H9 (cell line): ENCODE measurements around the gene EGFR. TPM values are rescaled to one million over a fixed set of nuclear protein-coding genes. Genes with fewer than 3 reads are reported as not detected.

ENCODE experiments used
- DNase-seq: peaks from one replicate; pipeline ENCODE4 v3.0.0-alpha.2; 2017
- H2AFZ ChIP-seq: one replicate; pipeline ENCODE4 v1.6.1; 2013; ENCODE audit warnings: mild to moderate bottlenecking, low read length, control low read depth, moderate library complexity
- H2AK5ac ChIP-seq: 2 replicates; pipeline ENCODE4 v1.6.1; 2013; ENCODE audit warnings: low read length, control low read depth, mixed read lengths; ENCODE audit not compliant: insufficient read length
- H2BK120ac ChIP-seq: one replicate; pipeline ENCODE4 v1.6.1; 2013; ENCODE audit warnings: low read depth, mild to moderate bottlenecking, low read length, control low read depth, inconsistent platforms; ENCODE audit not compliant: poor library complexity, severe bottlenecking
- H2BK12ac ChIP-seq: 2 replicates; pipeline ENCODE4 v1.6.1; 2013; ENCODE audit warnings: low read length, control low read depth, mixed read lengths, low read depth; ENCODE audit not compliant: insufficient read length
- H2BK15ac ChIP-seq: 2 replicates; pipeline ENCODE4 v1.6.1; 2013; ENCODE audit warnings: low read depth, low read length, control low read depth
- H2BK20ac ChIP-seq: one replicate; pipeline ENCODE4 v1.6.1; 2013; ENCODE audit warnings: low read depth, mild to moderate bottlenecking, low read length, control low read depth, inconsistent platforms; ENCODE audit not compliant: poor library complexity, severe bottlenecking
- H2BK5ac ChIP-seq: 2 replicates; pipeline ENCODE4 v1.6.1; 2013; ENCODE audit warnings: low read length, control low read depth, mixed read lengths; ENCODE audit not compliant: insufficient read length
- H3K14ac ChIP-seq: 2 replicates; pipeline ENCODE4 v1.6.1; 2013; ENCODE audit warnings: low read length, control low read depth; ENCODE audit not compliant: insufficient read depth
- H3K18ac ChIP-seq: 2 replicates; pipeline ENCODE4 v1.6.1; 2013; ENCODE audit warnings: low read depth, mild to moderate bottlenecking, mixed read lengths, low read length, control low read depth; ENCODE audit not compliant: insufficient read length
- H3K23ac ChIP-seq: 2 replicates; pipeline ENCODE4 v1.6.1; 2013; ENCODE audit warnings: low read length, control low read depth, mixed read lengths, low read depth; ENCODE audit not compliant: insufficient read length
- H3K23me2 ChIP-seq: 2 replicates; pipeline ENCODE4 v1.6.1; 2013; ENCODE audit warnings: low read depth, mild to moderate bottlenecking, mixed read lengths, low read length, control low read depth; ENCODE audit not compliant: insufficient read length, poor library complexity, severe bottlenecking
- H3K27ac ChIP-seq: 2 replicates; pipeline ENCODE4 v1.5.1; 2013; ENCODE audit warnings: low read length, control low read depth, mixed read lengths, low read depth; ENCODE audit not compliant: insufficient read length
- H3K27me3 ChIP-seq: 2 replicates; pipeline ENCODE4 v1.6.1; 2013; ENCODE audit warnings: low read length, control low read depth, inconsistent platforms; ENCODE audit not compliant: insufficient read depth
- H3K4ac ChIP-seq: 2 replicates; pipeline ENCODE4 v1.6.1; 2013; ENCODE audit warnings: low read depth, mild to moderate bottlenecking, control low read depth, inconsistent platforms, low read length, moderate library complexity
- H3K4me1 ChIP-seq: 2 replicates; pipeline ENCODE4 v1.6.1; 2013; ENCODE audit warnings: low read length, control low read depth, inconsistent platforms; ENCODE audit not compliant: insufficient read depth
- H3K4me2 ChIP-seq: 2 replicates; pipeline ENCODE4 v1.6.1; 2013; ENCODE audit warnings: low read length, control low read depth, mixed read lengths; ENCODE audit not compliant: insufficient read length, insufficient read depth
- H3K56ac ChIP-seq: 2 replicates; pipeline ENCODE4 v1.6.1; 2013; ENCODE audit warnings: low read depth, mild to moderate bottlenecking, mixed read lengths, low read length, control low read depth; ENCODE audit not compliant: insufficient read length
- H3K79me1 ChIP-seq: 2 replicates; pipeline ENCODE4 v1.6.1; 2013; ENCODE audit warnings: low read depth, mild to moderate bottlenecking, moderate library complexity, low read length, control low read depth, inconsistent platforms; ENCODE audit not compliant: insufficient read depth, poor library complexity, severe bottlenecking
- H3K79me2 ChIP-seq: 2 replicates; pipeline ENCODE4 v1.6.1; 2013; ENCODE audit warnings: low read length, control low read depth, inconsistent platforms; ENCODE audit not compliant: insufficient read depth
- H3K9ac ChIP-seq: 2 replicates; pipeline ENCODE4 v1.6.1; 2013; ENCODE audit warnings: low read length, control low read depth, mixed read lengths; ENCODE audit not compliant: insufficient read length; ENCODE audit errors: extremely low read depth
- H3K9me3 ChIP-seq: one replicate; pipeline ENCODE4 v1.6.1; 2013; ENCODE audit warnings: low read depth, low read length, inconsistent platforms; ENCODE audit not compliant: control insufficient read depth
- H3T11ph ChIP-seq: one replicate; pipeline ENCODE4 v1.6.1; 2013; ENCODE audit warnings: mild to moderate bottlenecking, low read length, control low read depth, inconsistent platforms
- H4K20me1 ChIP-seq: one replicate; pipeline ENCODE4 v1.6.1; 2013; ENCODE audit not compliant: control insufficient read depth, insufficient read length, insufficient read depth
- H4K5ac ChIP-seq: 2 replicates; pipeline ENCODE4 v1.6.1; 2013; ENCODE audit warnings: low read depth, mild to moderate bottlenecking, mixed read lengths, low read length, control low read depth; ENCODE audit not compliant: insufficient read length
- H4K8ac ChIP-seq: replicated peaks from 2 replicates; pipeline ENCODE4 v1.6.1; 2013; ENCODE audit warnings: low read length, control low read depth, mixed read lengths, low read depth; ENCODE audit not compliant: insufficient read length
- H4K91ac ChIP-seq: 2 replicates; pipeline ENCODE4 v1.6.1; 2013; ENCODE audit warnings: low read depth, mild to moderate bottlenecking, moderate library complexity, mixed read lengths, low read length, control low read depth; ENCODE audit not compliant: insufficient read length
- H3K27ac Mint-ChIP-seq, 3 experiments: 2 replicates in 2 of 3; 3 replicates in 1 of 3; pipeline ENCODE4 v1.8.0; 2020 to 2021; ENCODE audit warnings: mixed read lengths in 3 of 3, mild to moderate bottlenecking in 1 of 3, moderate library complexity in 1 of 3
- H3K27me3 Mint-ChIP-seq: 2 replicates; pipeline ENCODE4 v1.8.0; 2021; ENCODE audit warnings: low read depth, mild to moderate bottlenecking, moderate library complexity, mixed read lengths
- H3K36me3 Mint-ChIP-seq, 3 experiments: 2 replicates in 2 of 3; 3 replicates in 1 of 3; pipeline ENCODE4 v1.8.0; 2020 to 2021; ENCODE audit warnings: low read depth in 3 of 3, mixed read lengths in 3 of 3; ENCODE audit not compliant: insufficient read depth in 1 of 3
- H3K4me1 Mint-ChIP-seq, 2 experiments: 2 replicates each; pipeline ENCODE4 v1.8.0; 2020; ENCODE audit warnings: mixed read lengths in 2 of 2
- H3K4me3 Mint-ChIP-seq, 2 experiments: 2 replicates in 1 of 2; 3 replicates in 1 of 2; pipeline ENCODE4 v1.8.0; 2020 to 2021; ENCODE audit warnings: mild to moderate bottlenecking in 2 of 2, mixed read lengths in 2 of 2, moderate library complexity in 1 of 2
- H3K9me3 Mint-ChIP-seq, 2 experiments: 2 replicates in 1 of 2; 3 replicates in 1 of 2; pipeline ENCODE4 v1.8.0; 2020; ENCODE audit warnings: mild to moderate bottlenecking in 2 of 2, mixed read lengths in 2 of 2, moderate library complexity in 1 of 2
- WGBS: extraction: QIAGEN DNeasy Blood & Tissue Kit; methylation state at CpG from one replicate; pipeline ENCODE4 v1.1.7; 2013; ENCODE audit warnings: missing lambda C conversion rate, low lambda C conversion rate, mixed read lengths; ENCODE audit not compliant: insufficient read length; ENCODE audit errors: extremely low coverage; 5-methylcytosine and 5-hydroxymethylcytosine counted together
- total RNA-seq: library from RNA; stranded (reverse); gene quantifications from 2 replicates; pipeline ENCODE4 v1.2.1, GENCODE V29; 2021
- TF ChIP-seq, protein P1 (sequence below): fragments of 200-600 bp; sonication (generic); conservative IDR thresholded peaks from 3 replicates; pipeline ENCODE4 v1.8.0; 2021; ENCODE audit warnings: antibody characterized with exemption, mild to moderate bottlenecking

The EGFR gene
- total RNA-seq, 1 experiment from 2014 or later, result 3.3 TPM

DNA sequence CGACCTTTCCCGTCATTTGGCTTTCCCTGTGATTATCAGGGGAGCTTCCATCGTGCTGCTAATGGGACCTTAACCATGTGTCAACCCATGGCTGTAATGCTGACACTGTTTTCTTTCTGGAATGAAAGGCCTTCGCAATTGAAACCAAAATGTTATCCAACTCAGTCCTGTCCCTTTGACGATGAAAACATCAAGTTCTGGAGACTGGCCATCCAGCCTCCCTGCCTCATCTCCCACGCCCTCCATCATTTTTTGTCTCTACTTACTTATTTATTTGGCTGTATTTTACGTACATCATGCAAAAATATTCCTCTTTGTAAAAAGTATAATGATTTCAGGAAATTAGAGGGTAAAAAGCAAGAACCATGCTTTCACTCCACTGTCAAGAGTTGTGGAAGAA lies 69.8 kb downstream of the EGFR start:
- H2BK5ac ChIP-seq, result no peak overlapping the region
- Mint-ChIP-seq H3K4me3 (no peak overlapping the region), H3K27me3 (no peaks in the 10 kb centered on the region), H3K9me3 (no peaks in the 10 kb centered on the region), H3K36me3 (no peaks in the 10 kb centered on the region), H3K27ac (no peak overlapping the region), H3K4me1 (peaks cover 17 to 21% of the 10 kb centered on the region in 2 experiments)
- H3T11ph ChIP-seq, result no peak overlapping the region
- H4K91ac ChIP-seq, result no peak overlapping the region
- no peak overlapping the region for H2AK5ac ChIP-seq
- no peak overlapping the region for H3K4ac ChIP-seq
- no peaks in the 10 kb centered on the region for H3K23me2 ChIP-seq
- no peaks in the 10 kb centered on the region for H3K27me3 ChIP-seq
- no peak overlapping the region for H3K4me2 ChIP-seq
- H3K9me3 ChIP-seq, result no peaks in the 10 kb centered on the region
- WGBS, result no CpG with 5 or more reads among the region's 7 CpGs
- no peak for DNase-seq
- H3K79me2 ChIP-seq, result no peaks in the 10 kb centered on the region
- H2BK15ac ChIP-seq, result no peak overlapping the region
- H3K79me1 ChIP-seq, result no peaks in the 10 kb centered on the region
- H3K9ac ChIP-seq, result no peak overlapping the region
- TF ChIP-seq, protein P1, sequence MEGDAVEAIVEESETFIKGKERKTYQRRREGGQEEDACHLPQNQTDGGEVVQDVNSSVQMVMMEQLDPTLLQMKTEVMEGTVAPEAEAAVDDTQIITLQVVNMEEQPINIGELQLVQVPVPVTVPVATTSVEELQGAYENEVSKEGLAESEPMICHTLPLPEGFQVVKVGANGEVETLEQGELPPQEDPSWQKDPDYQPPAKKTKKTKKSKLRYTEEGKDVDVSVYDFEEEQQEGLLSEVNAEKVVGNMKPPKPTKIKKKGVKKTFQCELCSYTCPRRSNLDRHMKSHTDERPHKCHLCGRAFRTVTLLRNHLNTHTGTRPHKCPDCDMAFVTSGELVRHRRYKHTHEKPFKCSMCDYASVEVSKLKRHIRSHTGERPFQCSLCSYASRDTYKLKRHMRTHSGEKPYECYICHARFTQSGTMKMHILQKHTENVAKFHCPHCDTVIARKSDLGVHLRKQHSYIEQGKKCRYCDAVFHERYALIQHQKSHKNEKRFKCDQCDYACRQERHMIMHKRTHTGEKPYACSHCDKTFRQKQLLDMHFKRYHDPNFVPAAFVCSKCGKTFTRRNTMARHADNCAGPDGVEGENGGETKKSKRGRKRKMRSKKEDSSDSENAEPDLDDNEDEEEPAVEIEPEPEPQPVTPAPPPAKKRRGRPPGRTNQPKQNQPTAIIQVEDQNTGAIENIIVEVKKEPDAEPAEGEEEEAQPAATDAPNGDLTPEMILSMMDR, result no peak
- H3K4me1 ChIP-seq, result peaks cover 2% of the 10 kb centered on the region; the same call in 1 of the 2 replicates
- H3K18ac ChIP-seq, result no peak overlapping the region
- no peak overlapping the region for H2BK12ac ChIP-seq
- no peak overlapping the region for H3K14ac ChIP-seq
- H4K5ac ChIP-seq, result no peak overlapping the region
- no peak overlapping the region for H4K8ac ChIP-seq
- H2BK20ac ChIP-seq, result no peak overlapping the region
- H4K20me1 ChIP-seq, result no peaks in the 10 kb centered on the region
- no peak overlapping the region for H3K56ac ChIP-seq
- no peak overlapping the region for H2BK120ac ChIP-seq
- no peak overlapping the region for H3K27ac ChIP-seq
- H2AFZ ChIP-seq, result no peak overlapping the region
- H3K23ac ChIP-seq, result no peak overlapping the region
